ENCODE data around the gene PPIP5K1.
"Not testable (repeated sequence)": the region's sequence is repeated elsewhere in the genome, so short reads cannot be mapped to it uniquely, and the experiment has no call there.

DNA sequence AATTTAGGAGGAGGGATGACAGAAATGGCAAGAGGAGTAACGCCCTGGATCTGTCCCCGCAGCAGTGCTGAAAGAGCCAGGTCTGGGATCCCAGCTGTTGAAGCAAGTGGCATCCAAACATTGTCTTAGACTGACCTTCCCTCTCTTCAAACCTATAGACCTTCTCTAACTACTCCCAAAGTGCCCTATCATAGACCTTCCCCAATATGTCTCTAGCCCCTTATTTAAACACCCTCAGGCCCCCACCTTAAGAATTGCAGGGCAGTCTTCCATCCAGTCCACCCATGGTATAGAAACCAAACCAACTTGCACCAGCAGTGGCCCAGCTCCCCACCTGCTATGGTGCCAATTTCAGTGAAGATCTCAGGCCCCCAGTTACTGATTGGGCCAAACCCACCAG, 10.2 kb upstream of the PPIP5K1 start:
- not testable (repeated sequence) for TF ChIP-seq POLR2A, CTCF (IDR thresholded peaks at IDR 0.05)

All from transverse colon (tissue), 3 donors.